Stimulated activated CD4-positive, alpha-beta T cell treated with anti-CD3 and anti-CD28 coated beads, Interleukin-12 subunit alpha, Interleukin-12 subunit beta, amount 100 ng/mL, for 48 hours (primary cell): ENCODE measurements around the gene HOTAIR.

ENCODE experiments used
- DNase-seq, 3 donors: peaks; one replicate each; pipeline ENCODE4 v3.0.0-alpha.2; 2020; ENCODE audit warnings: low read depth in 2 of 3, low spot score in 1 of 3

Gene HOTAIR

GRCh38 chr12:53961025-53961761 lies 13.6 kb downstream of the HOTAIR start:
- no peak for DNase-seq

GRCh38 chr12:53960187-53961024 lies 14.3 kb downstream of the HOTAIR start:
- no peak for DNase-seq

GRCh38 chr12:53959314-53959713 lies 15.4 kb downstream of the HOTAIR start:
- no peak for DNase-seq

GRCh38 chr12:53958128-53958527 lies 16.6 kb downstream of the HOTAIR start:
- DNase-seq: no peak

- DNase-seq: no peak
Measured at GRCh38 chr12:53956914-53957536, 17.7 kb downstream of the HOTAIR start.

- no peak for DNase-seq
Measured at GRCh38 chr12:53956251-53956887, 18.4 kb downstream of the HOTAIR start.

- no peak for DNase-seq
Measured at GRCh38 chr12:53955776-53956250, 18.9 kb downstream of the HOTAIR start.

- DNase-seq: no peak
Measured at GRCh38 chr12:53955036-53955775, 19.5 kb downstream of the HOTAIR start.

- no peak for DNase-seq
Measured at GRCh38 chr12:53954694-53955035, 20.1 kb downstream of the HOTAIR start, which contains the start of gene HOXC12. HOXC12 (plus strand) TSS chr12:53954903; CDS start chr12:53954930, 27 bp downstream.

GRCh38 chr12:53953831-53954693 lies 20.7 kb downstream of the HOTAIR start:
- DNase-seq: no peak

- DNase-seq: no peak
Measured at GRCh38 chr12:53952871-53953734, 21.7 kb downstream of the HOTAIR start.

GRCh38 chr12:53952335-53952694 lies 22.4 kb downstream of the HOTAIR start:
- no peak for DNase-seq

- no peak for DNase-seq
Measured at GRCh38 chr12:53951577-53952334, 23.0 kb downstream of the HOTAIR start.

- no peak for DNase-seq
Measured at GRCh38 chr12:53950789-53951576, 23.8 kb downstream of the HOTAIR start.

- no peak for DNase-seq
Measured at GRCh38 chr12:53950437-53950773, 24.3 kb downstream of the HOTAIR start.

- DNase-seq: no peak
Measured at GRCh38 chr12:53949631-53950436, 24.9 kb downstream of the HOTAIR start.
